Endothelial cell of umbilical vein (primary cell): Measurements from ENCODE around the gene ZNF793.
A peak's percentile ranks its signal among the peaks of the same experiment; 100 is the strongest.

Source experiments
- CTCF ChIP-seq, 2 donors: IDR thresholded peaks; 1 replicate in 1 of 2; 2 replicates in 1 of 2; pipeline ENCODE4 v1.5.1; 2011; ENCODE audit warnings: low read length in 2 of 2, mild to moderate bottlenecking in 2 of 2, moderate library complexity in 2 of 2, control low read depth in 1 of 2, inconsistent platforms in 1 of 2, low read depth in 1 of 2; ENCODE audit not compliant: insufficient read depth in 1 of 2; ENCODE audit errors: extremely low read depth in 1 of 2
- POLR2AphosphoS5 ChIP-seq: IDR thresholded peaks from 2 replicates; pipeline ENCODE4 v1.6.1; 2012; ENCODE audit warnings: low read depth, mild to moderate bottlenecking, control low read depth, low read length, moderate library complexity; ENCODE audit not compliant: insufficient read depth
- TF ChIP-seq, protein P1 (sequence below): IDR thresholded peaks from 2 replicates; pipeline ENCODE4 v1.6.1; 2011; ENCODE audit not compliant: insufficient read depth, insufficient read length

- TF ChIP-seq POLR2AphosphoS5 = no peak
- peak; percentile 56 to 57 for TF ChIP-seq CTCF (IDR thresholded peaks at IDR 0.05; ENCODE audit: extremely low read depth in 1 of 2, insufficient read depth in 1 of 2, low read depth in 1 of 2, low read length in 2 of 2)
- TF ChIP-seq, protein P1, sequence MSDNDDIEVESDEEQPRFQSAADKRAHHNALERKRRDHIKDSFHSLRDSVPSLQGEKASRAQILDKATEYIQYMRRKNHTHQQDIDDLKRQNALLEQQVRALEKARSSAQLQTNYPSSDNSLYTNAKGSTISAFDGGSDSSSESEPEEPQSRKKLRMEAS = no peak
Measured at GRCh38 chr19:37551129-37551993, 44.6 kb downstream of the ZNF793 start.
